Measurements from ENCODE around the gene TMEFF2. TPM values are rescaled to one million over a fixed set of nuclear protein-coding genes. Genes with fewer than 3 reads are reported as not detected.

Gene TMEFF2
- total and polyA plus RNA-seq, 8 donors = 0.18 to 1.0 (median 0.39) TPM; not detected in 2

DNA sequence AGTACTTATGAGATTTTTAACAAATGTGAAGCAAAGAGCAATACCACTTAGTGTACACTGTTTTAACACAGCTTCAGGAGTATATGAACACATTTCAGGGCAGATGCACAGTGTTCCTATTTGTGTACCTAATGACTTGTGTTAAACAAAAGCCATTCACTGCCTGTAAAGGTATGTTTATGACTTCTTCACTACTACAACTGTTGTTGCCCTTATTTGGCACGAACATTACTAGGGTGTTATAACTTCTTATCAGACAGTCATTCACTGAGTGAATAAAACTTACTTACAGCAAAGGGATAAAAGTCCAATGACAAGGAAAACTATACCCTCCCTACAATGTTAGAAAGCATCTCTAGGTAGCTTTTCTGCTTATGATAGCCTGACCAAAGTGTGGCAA lies 262.4 kb downstream of the TMEFF2 start:
- Histone ChIP-seq H3K27me3 (no peaks in the 10 kb centered on the region), H3K36me3 (no peaks in the 10 kb centered on the region), H3K4me1 (peaks cover 3 to 10% of the 10 kb centered on the region in 2 donors), H3K27ac (no peak overlapping the region), H3K4me3 (no peak overlapping the region), H3K9me3 (no peaks in the 10 kb centered on the region)
- intact Hi-C loops (cut with DNase I) = no loop called here
- TF ChIP-seq, protein P1, sequence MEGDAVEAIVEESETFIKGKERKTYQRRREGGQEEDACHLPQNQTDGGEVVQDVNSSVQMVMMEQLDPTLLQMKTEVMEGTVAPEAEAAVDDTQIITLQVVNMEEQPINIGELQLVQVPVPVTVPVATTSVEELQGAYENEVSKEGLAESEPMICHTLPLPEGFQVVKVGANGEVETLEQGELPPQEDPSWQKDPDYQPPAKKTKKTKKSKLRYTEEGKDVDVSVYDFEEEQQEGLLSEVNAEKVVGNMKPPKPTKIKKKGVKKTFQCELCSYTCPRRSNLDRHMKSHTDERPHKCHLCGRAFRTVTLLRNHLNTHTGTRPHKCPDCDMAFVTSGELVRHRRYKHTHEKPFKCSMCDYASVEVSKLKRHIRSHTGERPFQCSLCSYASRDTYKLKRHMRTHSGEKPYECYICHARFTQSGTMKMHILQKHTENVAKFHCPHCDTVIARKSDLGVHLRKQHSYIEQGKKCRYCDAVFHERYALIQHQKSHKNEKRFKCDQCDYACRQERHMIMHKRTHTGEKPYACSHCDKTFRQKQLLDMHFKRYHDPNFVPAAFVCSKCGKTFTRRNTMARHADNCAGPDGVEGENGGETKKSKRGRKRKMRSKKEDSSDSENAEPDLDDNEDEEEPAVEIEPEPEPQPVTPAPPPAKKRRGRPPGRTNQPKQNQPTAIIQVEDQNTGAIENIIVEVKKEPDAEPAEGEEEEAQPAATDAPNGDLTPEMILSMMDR (IDR thresholded peaks at IDR 0.05) = no peak
- DNase-seq (no peak), ATAC-seq (no peak)

DNA sequence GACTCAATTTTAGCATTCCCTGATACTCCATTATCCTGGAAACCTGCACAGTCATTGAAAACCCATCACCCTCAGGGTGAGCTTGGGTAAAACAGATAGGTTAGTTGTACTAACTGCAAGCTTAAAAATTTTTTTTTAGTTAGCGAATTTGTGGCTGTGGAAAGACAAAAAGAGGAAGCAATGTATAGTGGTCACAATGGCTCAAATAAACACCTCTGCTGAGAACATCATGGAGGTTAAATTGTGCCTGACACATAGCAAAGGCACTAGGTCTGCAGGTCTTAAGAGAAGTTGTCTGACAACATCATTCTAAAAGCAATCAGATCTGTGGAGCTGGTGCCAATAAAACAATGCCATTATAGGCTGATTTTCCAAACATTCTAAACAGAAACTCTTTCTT lies 263.4 kb downstream of the TMEFF2 start:
- H3K27ac ChIP-seq = no peak overlapping the region
- peaks cover 3 to 10% of the 10 kb centered on the region in 2 donors for H3K4me1 ChIP-seq
- no peak overlapping the region for H3K4me3 ChIP-seq
- no peaks in the 10 kb centered on the region for H3K27me3 ChIP-seq
- no peaks in the 10 kb centered on the region for H3K36me3 ChIP-seq
- TF ChIP-seq, protein P1 (IDR thresholded peaks at IDR 0.05) = no peak
- no peak for DNase-seq
- intact Hi-C loops (cut with DNase I) = no loop called here
- ATAC-seq = no peak
- no peaks in the 10 kb centered on the region for H3K9me3 ChIP-seq

DNA sequence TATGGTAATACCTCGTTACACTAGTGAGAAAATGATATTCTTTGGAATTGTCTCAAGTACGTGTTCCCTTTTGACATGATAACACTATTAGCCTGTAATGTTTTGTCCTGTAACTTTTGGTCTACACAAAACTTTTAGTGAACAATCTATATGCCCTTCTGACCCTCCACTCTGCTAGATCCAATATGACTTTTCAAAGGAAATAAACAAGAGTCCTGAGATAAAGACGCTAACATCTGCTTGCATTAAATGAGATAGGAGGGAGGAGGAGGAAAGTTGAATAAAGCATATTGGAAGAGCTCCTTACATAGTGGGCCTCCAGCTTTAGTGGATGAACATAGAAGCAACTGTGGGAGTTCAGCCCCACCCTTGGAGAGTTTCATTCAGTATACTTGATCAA lies 264.5 kb downstream of the TMEFF2 start:
- ATAC-seq (no peak), DNase-seq (no peak)
- Histone ChIP-seq H3K9me3 (no peaks in the 10 kb centered on the region), H3K4me1 (peaks cover 3 to 10% of the 10 kb centered on the region in 2 donors), H3K27ac (no peak overlapping the region), H3K4me3 (no peak overlapping the region), H3K27me3 (no peaks in the 10 kb centered on the region), H3K36me3 (no peaks in the 10 kb centered on the region)
- TF ChIP-seq, protein P1 (IDR thresholded peaks at IDR 0.05) = no peak
- intact Hi-C loops (cut with DNase I) = no loop called here

DNA sequence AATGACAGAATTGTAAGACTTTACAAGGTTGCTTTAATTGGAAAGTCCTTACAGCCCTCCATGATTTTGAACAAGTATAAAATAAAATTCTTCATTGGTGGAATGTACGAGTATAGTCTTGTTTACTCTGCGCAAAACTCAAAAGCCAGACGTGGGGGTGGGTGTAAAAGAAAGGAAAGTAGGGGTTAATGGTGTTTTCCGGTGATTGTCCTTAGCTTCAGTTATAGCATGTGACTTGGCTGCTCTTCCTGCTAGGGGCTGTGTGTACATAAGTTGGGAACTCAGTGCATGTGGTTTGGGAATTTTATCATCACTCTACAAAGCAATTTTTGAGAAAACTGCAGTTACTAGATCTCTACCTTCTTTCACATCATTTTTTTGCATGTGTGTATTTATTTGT lies 265.4 kb downstream of the TMEFF2 start:
- TF ChIP-seq, protein P1 (IDR thresholded peaks at IDR 0.05) = no peak

DNA sequence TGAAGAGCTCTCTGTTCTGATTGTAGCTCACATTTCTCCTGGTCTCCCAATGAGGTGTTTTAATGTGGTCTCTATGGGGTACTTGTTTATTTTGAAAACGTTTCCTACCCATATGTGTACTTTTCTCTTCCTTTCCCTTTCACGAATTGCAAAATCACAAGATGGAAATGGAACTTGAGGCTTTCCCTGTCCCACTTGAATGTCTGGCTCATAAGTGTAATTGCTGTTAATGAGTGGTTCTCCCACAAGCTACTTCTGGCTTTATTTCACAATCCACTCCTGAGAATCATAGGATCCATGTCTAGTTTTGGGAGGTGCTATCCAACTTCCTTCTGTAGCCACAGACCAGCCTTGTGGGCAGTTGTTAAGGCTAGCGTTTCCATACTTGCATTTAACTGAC lies 266.7 kb downstream of the TMEFF2 start:
- H3K4me1 ChIP-seq = peaks cover 3 to 10% of the 10 kb centered on the region in 2 donors
- TF ChIP-seq, protein P1 (IDR thresholded peaks at IDR 0.05) = no peak
- H3K27ac ChIP-seq = peak overlapping the region; percentile 30 to 74
- intact Hi-C loops (cut with DNase I) = no loop called here
- H3K9me3 ChIP-seq = no peaks in the 10 kb centered on the region
- H3K4me3 ChIP-seq = no peak overlapping the region
- DNase-seq (peak in 2 of 4 donors; percentile 9 to 12), ATAC-seq (peak; percentile 80)
- H3K27me3 ChIP-seq = no peaks in the 10 kb centered on the region
- H3K36me3 ChIP-seq = no peaks in the 10 kb centered on the region

More for the DNA sequence above, 265.4 kb downstream of the TMEFF2 start:
- H3K27ac ChIP-seq = no peak overlapping the region
- no peaks in the 10 kb centered on the region for H3K9me3 ChIP-seq
- no peaks in the 10 kb centered on the region for H3K36me3 ChIP-seq
- ATAC-seq (no peak), DNase-seq (peak in 1 of 4 donors; percentile 24)
- intact Hi-C loops (cut with DNase I) = no loop called here
- H3K4me1 ChIP-seq = peaks cover 3 to 10% of the 10 kb centered on the region in 2 donors
- no peak overlapping the region for H3K4me3 ChIP-seq
- no peaks in the 10 kb centered on the region for H3K27me3 ChIP-seq

Measured in left lung (tissue), 10 donors.